AG09319 (cell line): ENCODE data around the gene ADISSP.

Experiments
- DNase-seq: peaks from one replicate; pipeline ENCODE4 v3.0.0-alpha.2; 2010; ENCODE audit warnings: low read depth; ENCODE audit errors: extremely low read depth
- CTCF ChIP-seq: IDR thresholded peaks from 2 replicates; pipeline ENCODE4 v1.5.1; 2011; ENCODE audit warnings: low read depth, mild to moderate bottlenecking, inconsistent platforms, low read length, moderate library complexity

ADISSP gene

GRCh38 chr20:3719046-3719445, 48.5 kb downstream of the ADISSP start:
- no peak for TF ChIP-seq CTCF
- no peak for DNase-seq

- peak; percentile 10 for DNase-seq
- peak; percentile 89 for TF ChIP-seq CTCF
These were observed 51.2 kb downstream of the ADISSP start for GRCh38 chr20:3716195-3716834.

GRCh38 chr20:3714092-3714491, 53.5 kb downstream of the ADISSP start:
- DNase-seq = no peak
- TF ChIP-seq CTCF = no peak

GRCh38 chr20:3712279-3712873, 55.2 kb downstream of the ADISSP start, which contains the start of gene SIGLEC1:
Gene SIGLEC1, minus strand, starts transcription at chr20:3712600. Its CDS starts 5,472 bp downstream, at chr20:3707128.
- no peak for TF ChIP-seq CTCF
- no peak for DNase-seq

- TF ChIP-seq CTCF = no peak
- DNase-seq = no peak
These were observed 56.0 kb downstream of the ADISSP start for GRCh38 chr20:3711484-3711941.

GRCh38 chr20:3710703-3711483, 56.7 kb downstream of the ADISSP start:
- peak; percentile 14 for DNase-seq
- peak; percentile 90 for TF ChIP-seq CTCF

- no peak for DNase-seq
- no peak for TF ChIP-seq CTCF
These were observed 57.5 kb downstream of the ADISSP start for GRCh38 chr20:3710011-3710466.
